Measurements from ENCODE around the gene IDNK.

The IDNK gene

GRCh38 chr9:83636813-83637212 lies 13.9 kb downstream of the IDNK start:
- no peaks in the 10 kb centered on the region for H3K9me3 ChIP-seq
- TF ChIP-seq CTCF (IDR thresholded peaks at IDR 0.05), result no peak
- H3K27ac ChIP-seq, result no peak overlapping the region
- H3K4me3 ChIP-seq (ENCODE audit: low read depth in 1 of 2, low read length in 1 of 2), result no peak overlapping the region
- no peaks in the 10 kb centered on the region for H3K27me3 ChIP-seq
- no peaks in the 10 kb centered on the region for H3K4me1 ChIP-seq (ENCODE audit: control insufficient read depth in 1 of 2, insufficient read depth in 1 of 2, low read depth in 1 of 2, low read length in 1 of 2)
- H3K36me3 ChIP-seq, result no peaks in the 10 kb centered on the region

- H3K4me1 ChIP-seq (ENCODE audit: control insufficient read depth in 1 of 2, insufficient read depth in 1 of 2, low read depth in 1 of 2, low read length in 1 of 2), result no peaks in the 10 kb centered on the region
- no peaks in the 10 kb centered on the region for H3K36me3 ChIP-seq
- H3K4me3 ChIP-seq (ENCODE audit: low read depth in 1 of 2, low read length in 1 of 2), result no peak overlapping the region
- no peaks in the 10 kb centered on the region for H3K9me3 ChIP-seq
- TF ChIP-seq CTCF (IDR thresholded peaks at IDR 0.05), result no peak
- H3K27me3 ChIP-seq, result no peaks in the 10 kb centered on the region
- H3K27ac ChIP-seq, result no peak overlapping the region
These were observed 14.4 kb downstream of the IDNK start for GRCh38 chr9:83637389-83637788.

- Histone ChIP-seq H3K36me3 (no peaks in the 10 kb centered on the region), H3K4me1 (ENCODE audit: control insufficient read depth in 1 of 2, insufficient read depth in 1 of 2, low read depth in 1 of 2, low read length in 1 of 2) (no peaks in the 10 kb centered on the region), H3K27ac (no peak overlapping the region), H3K9me3 (no peaks in the 10 kb centered on the region), H3K4me3 (ENCODE audit: low read depth in 1 of 2, low read length in 1 of 2) (no peak overlapping the region), H3K27me3 (no peaks in the 10 kb centered on the region)
- TF ChIP-seq CTCF (IDR thresholded peaks at IDR 0.05), result no peak
These were observed 16.3 kb downstream of the IDNK start for GRCh38 chr9:83639266-83639665.

GRCh38 chr9:83642793-83643192 lies 19.9 kb downstream of the IDNK start:
- Histone ChIP-seq H3K27ac (no peak overlapping the region), H3K36me3 (no peaks in the 10 kb centered on the region), H3K4me3 (ENCODE audit: low read depth in 1 of 2, low read length in 1 of 2) (no peak overlapping the region), H3K27me3 (no peaks in the 10 kb centered on the region), H3K9me3 (no peaks in the 10 kb centered on the region), H3K4me1 (ENCODE audit: control insufficient read depth in 1 of 2, insufficient read depth in 1 of 2, low read depth in 1 of 2, low read length in 1 of 2) (no peaks in the 10 kb centered on the region)
- no peak for TF ChIP-seq CTCF (IDR thresholded peaks at IDR 0.05)

GRCh38 chr9:83646500-83647239 lies 23.7 kb downstream of the IDNK start:
- no peaks in the 10 kb centered on the region for H3K27me3 ChIP-seq
- no peak overlapping the region for H3K4me3 ChIP-seq (ENCODE audit: low read depth in 1 of 2, low read length in 1 of 2)
- TF ChIP-seq CTCF (IDR thresholded peaks at IDR 0.05), result no peak
- no peaks in the 10 kb centered on the region for H3K9me3 ChIP-seq
- H3K36me3 ChIP-seq, result peaks cover 13% of the 10 kb centered on the region
- no peaks in the 10 kb centered on the region for H3K4me1 ChIP-seq (ENCODE audit: control insufficient read depth in 1 of 2, insufficient read depth in 1 of 2, low read depth in 1 of 2, low read length in 1 of 2)
- no peak overlapping the region for H3K27ac ChIP-seq
